CD4-positive, alpha-beta memory T cell (primary cell): Measurements from ENCODE around the gene PSMA1. TPM values are rescaled to one million over a fixed set of nuclear protein-coding genes. Genes with fewer than 3 reads are reported as not detected.

Experiments
- CTCF ChIA-PET: fragments of 350-600 bp; sonication (Branson Sonifier 250); formaldehyde crosslinking; loops from one replicate; lab custom pipeline; 2021; ENCODE audit warnings: inconsistent platforms; ENCODE audit not compliant: partially characterized antibody; lab: Charles Lee
- POLR2A ChIA-PET: fragments of 350-600 bp; sonication (Branson Sonifier 250); formaldehyde crosslinking; loops from one replicate; lab custom pipeline; 2021; ENCODE audit not compliant: partially characterized antibody; lab: Charles Lee
- DNase-seq, 5 donors: peaks; one replicate each; pipeline versions ENCODE4 v3.0.0 to v3.0.0-alpha.2; 2020 to 2022; ENCODE audit warnings: mixed read lengths in 1 of 5
- H3K27ac ChIP-seq: one replicate; pipeline ENCODE4 v1.7.0; 2013; ENCODE audit warnings: low read depth, low read length
- H3K27me3 ChIP-seq: 2 replicates; pipeline ENCODE4 v1.7.0; 2013; ENCODE audit warnings: mild to moderate bottlenecking, low read length, moderate library complexity; ENCODE audit not compliant: insufficient read depth
- H3K36me3 ChIP-seq: 2 replicates; pipeline ENCODE4 v1.7.0; 2013; ENCODE audit warnings: mild to moderate bottlenecking, low read length, moderate library complexity; ENCODE audit not compliant: insufficient read depth
- H3K4me1 ChIP-seq: 2 replicates; pipeline ENCODE4 v1.7.0; 2013; ENCODE audit warnings: mild to moderate bottlenecking, low read length, moderate library complexity; ENCODE audit not compliant: insufficient read depth
- H3K4me3 ChIP-seq, 2 donors: one replicate each; pipeline ENCODE4 v1.7.0; 2013; ENCODE audit warnings: low read length in 2 of 2, mild to moderate bottlenecking in 1 of 2
- H3K9me3 ChIP-seq, 2 donors: one replicate each; pipeline ENCODE4 v1.7.0; 2013; ENCODE audit warnings: low read length in 2 of 2, control low read depth in 1 of 2; ENCODE audit not compliant: control insufficient read depth in 1 of 2
- H3K27ac Mint-ChIP-seq, 7 donors: one replicate each; pipeline ENCODE4 v1.8.0; 2020 to 2021; ENCODE audit warnings: mixed read lengths in 7 of 7, mild to moderate bottlenecking in 6 of 7, inconsistent platforms in 3 of 7, moderate library complexity in 3 of 7
- H3K27me3 Mint-ChIP-seq, 2 donors: one replicate each; pipeline ENCODE4 v1.8.0; 2020 to 2021; ENCODE audit warnings: mixed read lengths in 2 of 2
- H3K36me3 Mint-ChIP-seq, 2 donors: one replicate each; pipeline ENCODE4 v1.8.0; 2020 to 2021; ENCODE audit warnings: mixed read lengths in 2 of 2, inconsistent platforms in 1 of 2, mild to moderate bottlenecking in 1 of 2
- H3K4me1 Mint-ChIP-seq, 4 donors: one replicate each; pipeline ENCODE4 v1.8.0; 2020 to 2021; ENCODE audit warnings: mixed read lengths in 4 of 4, mild to moderate bottlenecking in 1 of 4
- H3K4me3 Mint-ChIP-seq, 8 donors: one replicate each; pipeline ENCODE4 v1.8.0; 2020 to 2021; ENCODE audit warnings: mixed read lengths in 8 of 8, mild to moderate bottlenecking in 7 of 8, moderate library complexity in 6 of 8, inconsistent platforms in 3 of 8
- H3K9me3 Mint-ChIP-seq, 8 donors: one replicate each; pipeline ENCODE4 v1.8.0; 2020 to 2021; ENCODE audit warnings: mixed read lengths in 8 of 8, mild to moderate bottlenecking in 5 of 8, inconsistent platforms in 3 of 8, moderate library complexity in 1 of 8
- intact Hi-C: fragments of 100-400 bp; cut with micrococcal nuclease; formaldehyde crosslinking; loops from one replicate; pipeline ENCODE4 v1.15.1; 2023
- polyA plus RNA-seq, 2 donors: library from polyadenylated mRNA; unstranded; fragments of 300-500 nt; fragmentation: Illumina TruSeq; gene quantifications; one replicate each; pipeline ENCODE4 v1.2.3, GENCODE V29; 2021
- total RNA-seq, 2 experiments: library from RNA; stranded (reverse); gene quantifications; one replicate each; pipeline ENCODE4 v1.2.3, GENCODE V29; 2021

The PSMA1 gene
- total and polyA plus RNA-seq, 4 experiments from 2014 or later = 95.8 to 243 (median 131) TPM

DNA sequence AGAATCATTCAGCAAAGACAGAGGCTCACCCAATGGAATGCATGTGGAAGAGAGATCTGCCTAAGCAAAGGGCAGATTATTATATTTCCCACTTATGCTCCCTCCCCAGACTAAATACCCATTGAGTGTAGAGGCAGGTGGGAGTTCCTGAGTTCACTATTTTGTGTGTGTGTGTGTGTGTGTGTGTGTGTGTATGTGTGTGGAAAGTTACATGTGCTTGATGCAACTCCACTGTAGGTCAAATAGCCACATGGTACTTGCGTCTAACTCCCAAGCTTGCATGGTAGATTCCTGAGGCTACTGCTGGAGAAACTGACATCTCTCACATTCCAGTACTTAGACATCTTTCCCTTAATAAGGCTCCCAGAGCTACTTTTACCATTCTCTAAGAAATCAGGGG lies 17.2 kb downstream of the PSMA1 start:
- no peaks in the 10 kb centered on the region for H3K9me3 Mint-ChIP-seq
- H3K4me3 ChIP-seq = no peak overlapping the region
- no peak for DNase-seq
- no peak overlapping the region for H3K27ac ChIP-seq
- no peaks in the 10 kb centered on the region for H3K27me3 ChIP-seq
- no peak overlapping the region for H3K4me3 Mint-ChIP-seq
- H3K27ac Mint-ChIP-seq = peak overlapping the region in 4 of 7 donors; percentile 3 to 66 (median 44)
- no peaks in the 10 kb centered on the region for H3K27me3 Mint-ChIP-seq
- H3K36me3 ChIP-seq = peaks cover 27% of the 10 kb centered on the region
- CTCF ChIA-PET = interaction anchor here (0.7 to 1.5 kb wide), 3 partner anchors 20 to 540 kb away, joined by 3 to 5 read pairs (median 3); partner anchors contain the start of gene SPON1
- peaks cover 9 to 29% (median 13%) of the 10 kb centered on the region in 4 donors for H3K4me1 Mint-ChIP-seq
- H3K4me1 ChIP-seq = peaks cover 20% of the 10 kb centered on the region
- H3K9me3 ChIP-seq = no peaks in the 10 kb centered on the region
- peaks cover 36 to 58% of the 10 kb centered on the region in 2 donors for H3K36me3 Mint-ChIP-seq
- POLR2A ChIA-PET = interaction anchor here (4.5 kb wide), 1 partner anchor 17 kb away, joined by 37 read pairs; the partner anchor contains the start of gene PSMA1
- intact Hi-C loops = no loop called here

DNA sequence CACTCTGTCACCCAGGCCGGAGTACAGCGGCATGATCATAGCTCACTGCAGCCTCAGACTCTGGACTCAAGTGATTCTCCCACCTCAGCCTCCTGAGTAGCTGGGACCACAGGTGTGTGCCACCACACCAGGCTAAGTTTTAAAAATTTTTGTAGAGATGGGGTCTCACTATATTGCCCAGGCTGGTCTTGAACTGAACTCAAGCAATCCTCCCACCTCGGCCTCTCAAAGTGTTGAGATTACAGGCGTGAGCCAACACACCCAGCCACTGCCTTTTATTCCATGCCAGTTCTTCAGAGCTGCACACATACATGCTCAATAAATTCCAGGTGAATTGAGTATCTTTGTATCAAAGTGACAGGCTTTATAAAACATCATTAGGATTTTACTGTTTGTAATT lies 18.1 kb downstream of the PSMA1 start:
- DNase-seq = no peak
- intact Hi-C loops = no loop called here
- H3K27ac Mint-ChIP-seq = peak overlapping the region in 4 of 7 donors; percentile 19 to 84 (median 60)
- H3K36me3 ChIP-seq = peaks cover 35% of the 10 kb centered on the region
- ChIA-PET POLR2A (interaction anchor here (4.5 kb wide), 1 partner anchor 18 kb away, joined by 37 read pairs; the partner anchor contains the start of gene PSMA1), CTCF (interaction anchor here (1.5 kb wide), 1 partner anchor 405 kb away, joined by 5 read pairs; no protein-coding TSS in a partner anchor)
- peaks cover 30% of the 10 kb centered on the region for H3K4me1 ChIP-seq
- no peaks in the 10 kb centered on the region for H3K27me3 ChIP-seq
- peaks cover 18 to 38% (median 22%) of the 10 kb centered on the region in 4 donors for H3K4me1 Mint-ChIP-seq
- H3K27ac ChIP-seq = no peak overlapping the region
- no peaks in the 10 kb centered on the region for H3K9me3 ChIP-seq
- H3K9me3 Mint-ChIP-seq = no peaks in the 10 kb centered on the region
- peaks cover 40 to 57% of the 10 kb centered on the region in 2 donors for H3K36me3 Mint-ChIP-seq
- no peak overlapping the region for H3K4me3 ChIP-seq
- H3K4me3 Mint-ChIP-seq = no peak overlapping the region
- no peaks in the 10 kb centered on the region for H3K27me3 Mint-ChIP-seq

DNA sequence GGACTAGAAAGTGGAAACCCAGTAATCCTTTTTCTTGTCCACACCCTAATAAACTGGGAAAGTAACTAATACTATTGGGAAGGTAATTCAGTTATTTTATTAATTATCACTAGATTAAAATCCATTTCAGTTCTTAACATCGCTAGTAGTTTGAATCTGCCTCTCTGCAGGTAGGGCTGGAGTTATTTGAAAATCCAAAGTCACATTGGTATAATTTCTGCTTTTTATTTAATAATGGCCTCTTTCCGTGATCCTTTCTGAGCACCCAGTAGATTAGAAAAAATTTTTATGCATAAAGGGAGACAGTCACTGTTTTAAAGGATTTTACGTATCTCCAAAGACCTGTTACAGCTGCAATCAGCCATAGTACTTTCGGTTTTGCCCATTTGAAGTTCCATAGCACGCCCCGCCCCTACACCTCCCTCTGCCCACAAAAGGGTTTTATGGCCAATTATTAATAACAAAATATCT lies 20.0 kb downstream of the PSMA1 start:
- Histone ChIP-seq H3K9me3 (no peaks in the 10 kb centered on the region), H3K4me3 (peak overlapping the region; percentile 76), H3K36me3 (peaks cover 34% of the 10 kb centered on the region), H3K27ac (peak overlapping the region; percentile 65), H3K4me1 (peaks cover 45% of the 10 kb centered on the region), H3K27me3 (no peaks in the 10 kb centered on the region)
- peak overlapping the region; percentile 92 to 100 (median 94) for H3K4me3 Mint-ChIP-seq
- intact Hi-C loops = loop anchor here (1.0 kb wide), 1 partner anchor 391 kb away; no protein-coding TSS in a partner anchor
- ChIA-PET POLR2A (interaction anchor here (0.7 to 4.5 kb wide), 19 partner anchors 8 to 553 kb away, joined by 3 to 37 read pairs (median 4); partner anchors contain the start of genes CYP2R1, PDE3B, PSMA1 and SPON1), CTCF (interaction anchor here (0.7 to 1.5 kb wide), 6 partner anchors 20 to 728 kb away, joined by 3 to 5 read pairs (median 4); partner anchors contain the start of genes CYP2R1 and PSMA1)
- DNase-seq = peak; percentile 62 to 74 (median 69)
- peak overlapping the region; percentile 82 to 100 (median 98) for H3K27ac Mint-ChIP-seq
- no peaks in the 10 kb centered on the region for H3K27me3 Mint-ChIP-seq
- peaks cover 24 to 52% (median 33%) of the 10 kb centered on the region in 4 donors for H3K4me1 Mint-ChIP-seq
- H3K9me3 Mint-ChIP-seq = no peaks in the 10 kb centered on the region
- H3K36me3 Mint-ChIP-seq = peaks cover 33 to 57% of the 10 kb centered on the region in 2 donors

DNA sequence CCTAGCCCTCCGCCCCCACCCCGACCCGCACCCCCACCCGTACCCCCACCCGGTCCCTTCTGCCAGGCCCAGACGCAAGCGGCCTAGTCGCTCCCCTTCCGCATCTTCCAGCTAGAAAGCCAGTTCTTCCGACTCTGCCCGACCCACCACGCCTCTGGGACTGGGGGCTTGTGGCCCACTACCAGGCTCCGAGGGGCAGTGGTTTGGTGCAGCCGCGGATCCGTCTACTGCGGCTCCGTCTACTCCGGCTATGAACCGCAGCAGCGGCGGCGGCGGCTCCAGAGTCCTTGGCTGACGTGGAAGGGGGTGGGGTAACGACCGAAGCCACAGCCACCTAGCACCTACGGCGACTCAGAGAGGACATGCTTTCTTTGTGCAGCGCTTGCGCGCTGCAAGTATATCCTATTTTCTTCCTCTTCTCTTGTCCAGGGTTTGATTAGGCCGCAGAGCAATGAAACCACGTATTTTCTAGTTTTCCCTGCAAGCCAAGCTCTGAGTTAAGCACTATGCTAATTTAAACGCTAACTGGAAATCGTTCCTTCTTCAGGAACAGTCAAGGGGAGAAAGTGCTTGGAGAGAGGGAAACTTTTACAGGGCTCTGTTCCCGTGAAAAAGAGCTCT lies 20.5 kb downstream of the PSMA1 start, which contains the start of gene COPB1:
Gene COPB1, minus strand, starts transcription at position 252 of the 621 bp plus-strand sequence. CDS start 883 bp downstream, outside the sequence.
- H3K9me3 ChIP-seq = no peaks in the 10 kb centered on the region
- peak within 1 kb of the TSS; percentile 76 to 89 for H3K4me3 ChIP-seq
- no peaks in the 10 kb centered on the region for H3K27me3 ChIP-seq
- Mint-ChIP-seq H3K9me3 (no peaks in the 10 kb centered on the region), H3K4me1 (peaks cover 28 to 57% (median 35%) of the 10 kb centered on the region in 4 donors), H3K27me3 (no peaks in the 10 kb centered on the region), H3K4me3 (peak within 1 kb of the TSS; percentile 92 to 100 (median 94)), H3K36me3 (peaks cover 33 to 57% of the 10 kb centered on the region in 2 donors), H3K27ac (peak within 1 kb of the TSS; percentile 82 to 100 (median 98))
- peak; percentile 91 to 95 (median 92) for DNase-seq
- H3K27ac ChIP-seq = peak within 1 kb of the TSS; percentile 65
- POLR2A ChIA-PET = interaction anchor here (0.7 to 4.5 kb wide), 23 partner anchors 8 to 552 kb away, joined by 3 to 37 read pairs (median 4); partner anchors contain the start of genes CYP2R1, PDE3B, PSMA1 and SPON1
- intact Hi-C loops = loop anchor here (1.0 kb wide), 4 partner anchors 21 to 408 kb away; partner anchors contain the start of gene PSMA1
- CTCF ChIA-PET = interaction anchor here (0.8 to 1.6 kb wide), 5 partner anchors 21 to 727 kb away, joined by 3 to 5 read pairs (median 4); partner anchors contain the start of gene PSMA1
- H3K36me3 ChIP-seq = peaks cover 34% of the 10 kb centered on the region
- H3K4me1 ChIP-seq = peaks cover 49% of the 10 kb centered on the region

DNA sequence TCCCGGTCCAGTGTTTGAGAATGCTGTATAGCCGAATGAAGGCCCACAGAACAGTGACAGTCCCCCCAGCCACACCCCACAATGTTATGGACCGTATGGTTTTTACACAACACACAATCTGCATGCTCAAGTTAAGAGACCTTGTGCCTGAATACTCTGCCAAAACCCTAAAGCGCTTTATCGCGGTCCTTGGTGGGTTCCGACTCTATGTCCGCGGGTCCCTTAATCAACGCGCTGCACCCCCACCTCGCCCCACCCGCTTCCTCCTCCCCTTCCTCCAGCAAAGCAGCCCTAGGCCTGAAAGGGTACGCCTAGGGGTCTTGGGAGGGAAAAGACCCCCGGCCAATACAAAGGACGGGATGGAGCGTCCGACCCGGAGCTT lies 21.0 kb downstream of the PSMA1 start:
- Mint-ChIP-seq H3K9me3 (no peaks in the 10 kb centered on the region), H3K4me1 (peaks cover 28 to 59% (median 38%) of the 10 kb centered on the region in 4 donors), H3K36me3 (peaks cover 33 to 55% of the 10 kb centered on the region in 2 donors), H3K27me3 (no peaks in the 10 kb centered on the region), H3K4me3 (peak overlapping the region; percentile 92 to 100 (median 94)), H3K27ac (peak overlapping the region; percentile 82 to 100 (median 98))
- H3K4me1 ChIP-seq = peaks cover 54% of the 10 kb centered on the region
- H3K27ac ChIP-seq = peak overlapping the region; percentile 65
- intact Hi-C loops = loop anchor here (1.0 kb wide), 3 partner anchors 21 to 408 kb away; partner anchors contain the start of gene PSMA1
- H3K36me3 ChIP-seq = peaks cover 33% of the 10 kb centered on the region
- H3K27me3 ChIP-seq = no peaks in the 10 kb centered on the region
- ChIA-PET CTCF (interaction anchor here (1.5 to 1.6 kb wide), 2 partner anchors 21 to 409 kb away, joined by 4 to 5 read pairs; partner anchors contain the start of gene PSMA1), POLR2A (interaction anchor here (0.8 to 4.5 kb wide), 15 partner anchors 9 to 408 kb away, joined by 3 to 37 read pairs (median 5); partner anchors contain the start of genes CYP2R1, PDE3B and PSMA1)
- no peak for DNase-seq
- no peaks in the 10 kb centered on the region for H3K9me3 ChIP-seq
- H3K4me3 ChIP-seq = peak overlapping the region; percentile 76 to 89

DNA sequence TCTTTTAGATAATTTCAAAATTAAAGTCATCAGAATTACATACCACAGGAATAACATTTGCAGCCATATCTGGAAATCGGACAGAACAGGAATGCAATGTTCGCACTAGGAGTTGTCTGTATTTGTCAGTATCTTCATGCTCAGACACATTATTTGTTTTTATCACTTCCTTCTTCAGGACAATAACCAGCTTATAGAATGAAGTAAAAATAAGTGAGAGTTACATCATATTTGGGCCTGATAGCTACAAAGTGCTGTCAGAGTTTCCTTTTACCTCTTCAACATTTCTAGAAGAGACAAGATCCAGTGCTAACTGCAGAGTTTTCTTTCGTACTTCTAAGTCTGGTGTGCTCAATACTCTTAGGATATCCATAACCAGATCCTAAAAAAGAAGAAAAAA lies 39.5 kb downstream of the PSMA1 start:
- intact Hi-C loops = no loop called here
- Histone ChIP-seq H3K27me3 (no peaks in the 10 kb centered on the region), H3K4me1 (no peaks in the 10 kb centered on the region), H3K27ac (no peak overlapping the region), H3K9me3 (no peaks in the 10 kb centered on the region), H3K36me3 (peaks cover 63% of the 10 kb centered on the region), H3K4me3 (no peak overlapping the region)
- Mint-ChIP-seq H3K4me3 (no peak overlapping the region), H3K9me3 (no peaks in the 10 kb centered on the region), H3K4me1 (peaks cover 5 to 14% (median 10%) of the 10 kb centered on the region in 4 donors), H3K36me3 (peaks cover 48 to 67% of the 10 kb centered on the region in 2 donors), H3K27ac (no peak overlapping the region), H3K27me3 (no peaks in the 10 kb centered on the region)
- CTCF ChIA-PET = interaction anchor here (0.9 to 2.2 kb wide), 4 partner anchors 23 to 707 kb away, joined by 3 to 17 read pairs (median 5); no protein-coding TSS in a partner anchor
- DNase-seq = no peak
- POLR2A ChIA-PET = interaction anchor here (1.2 to 1.9 kb wide), 3 partner anchors 8 to 26 kb away, joined by 3 to 5 read pairs (median 5); no protein-coding TSS in a partner anchor
